Measurements from ENCODE around the gene GAPDH.

The GAPDH gene

DNA sequence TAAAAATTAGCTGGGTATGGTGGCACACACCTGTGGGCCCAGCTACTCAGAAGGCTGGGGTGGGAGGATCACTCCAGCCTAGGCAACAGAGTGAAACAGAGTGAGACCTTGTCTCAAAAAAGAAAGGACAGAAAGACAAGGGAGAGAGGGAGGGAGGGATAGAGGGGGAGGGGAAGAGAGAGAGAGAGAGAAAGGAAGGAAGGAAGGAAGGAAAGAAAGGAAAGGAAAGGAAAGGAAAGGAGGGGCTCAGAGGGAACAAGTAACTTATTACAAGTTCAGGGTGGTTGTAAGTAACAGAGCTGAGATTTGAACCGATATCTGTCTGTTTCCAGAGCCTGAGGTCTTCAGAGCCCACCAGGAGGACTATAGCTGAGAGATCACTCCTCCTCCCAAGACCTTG is 13.2 kb downstream of the GAPDH start:
- Mint-ChIP-seq H3K27ac (peak overlapping the region; percentile 86), H3K4me3 (no peak overlapping the region), H3K4me1 (peaks cover 27% of the 10 kb centered on the region), H3K36me3 (ENCODE audit: low read depth) (peaks cover 56% of the 10 kb centered on the region), H3K27me3 (ENCODE audit: low read depth, poor library complexity) (no peaks in the 10 kb centered on the region), H3K9me3 (no peaks in the 10 kb centered on the region)
- no peak for DNase-seq
- TF ChIP-seq CTCF (IDR thresholded peaks at IDR 0.05), result no peak

GRCh38 chr12:6547987-6548386 is 13.7 kb downstream of the GAPDH start:
- Mint-ChIP-seq H3K27ac (peak overlapping the region; percentile 86), H3K4me1 (peaks cover 29% of the 10 kb centered on the region), H3K9me3 (no peaks in the 10 kb centered on the region), H3K4me3 (peak overlapping the region; percentile 16), H3K36me3 (ENCODE audit: low read depth) (peaks cover 51% of the 10 kb centered on the region), H3K27me3 (ENCODE audit: low read depth, poor library complexity) (no peaks in the 10 kb centered on the region)
- no peak for TF ChIP-seq CTCF (IDR thresholded peaks at IDR 0.05)
- no peak for DNase-seq

GRCh38 chr12:6548556-6548955 is 14.2 kb downstream of the GAPDH start:
- no peak overlapping the region for H3K4me3 Mint-ChIP-seq
- DNase-seq, result no peak
- no peak overlapping the region for H3K27ac Mint-ChIP-seq
- no peaks in the 10 kb centered on the region for H3K27me3 Mint-ChIP-seq (ENCODE audit: low read depth, poor library complexity)
- H3K9me3 Mint-ChIP-seq, result no peaks in the 10 kb centered on the region
- H3K36me3 Mint-ChIP-seq (ENCODE audit: low read depth), result peaks cover 47% of the 10 kb centered on the region
- peaks cover 35% of the 10 kb centered on the region for H3K4me1 Mint-ChIP-seq
- no peak for TF ChIP-seq CTCF (IDR thresholded peaks at IDR 0.05)

DNA sequence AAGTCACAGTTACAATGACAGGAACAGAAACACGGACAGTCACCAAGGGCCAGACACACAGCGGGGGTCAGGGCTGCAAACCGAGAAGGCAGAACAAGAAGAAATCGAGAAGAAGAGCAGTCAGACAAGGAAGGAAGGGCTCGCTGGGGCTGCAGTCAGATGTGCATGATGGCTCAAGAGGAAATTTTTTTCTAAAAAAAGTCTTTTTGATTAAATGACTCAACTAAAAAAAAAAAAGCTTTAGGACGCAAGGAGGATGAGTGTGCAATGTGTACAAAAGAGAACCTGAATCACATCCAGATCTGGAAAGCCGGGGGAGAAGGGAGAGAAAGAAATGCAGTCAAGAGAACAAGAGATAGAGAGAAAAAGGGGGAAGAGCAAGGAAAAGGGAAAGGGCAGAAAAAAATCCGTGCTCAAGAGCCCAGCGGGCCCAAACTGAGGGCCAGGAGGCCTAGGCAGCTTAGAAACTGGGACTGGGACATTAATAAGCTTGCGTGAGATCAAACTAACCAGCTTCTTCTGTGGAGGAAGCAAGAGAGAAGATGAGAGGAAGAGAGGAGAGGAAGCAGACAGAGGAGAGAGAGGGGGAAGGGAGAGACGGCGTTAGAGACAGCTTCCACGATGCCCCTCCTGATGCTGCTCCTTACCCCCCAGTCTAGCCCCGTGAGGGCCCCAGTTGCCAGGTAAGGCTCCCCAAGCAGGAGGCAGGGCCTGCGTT is 14.8 kb downstream of the GAPDH start:
- Mint-ChIP-seq H3K27me3 (ENCODE audit: low read depth, poor library complexity) (no peaks in the 10 kb centered on the region), H3K4me1 (peaks cover 40% of the 10 kb centered on the region), H3K9me3 (no peaks in the 10 kb centered on the region), H3K27ac (peak overlapping the region; percentile 47), H3K36me3 (ENCODE audit: low read depth) (peaks cover 46% of the 10 kb centered on the region), H3K4me3 (no peak overlapping the region)
- TF ChIP-seq CTCF (IDR thresholded peaks at IDR 0.05), result no peak
- no peak for DNase-seq

GRCh38 chr12:6549684-6550151 is 15.4 kb downstream of the GAPDH start:
- no peak for DNase-seq
- no peak overlapping the region for H3K27ac Mint-ChIP-seq
- H3K9me3 Mint-ChIP-seq, result no peaks in the 10 kb centered on the region
- no peak for TF ChIP-seq CTCF (IDR thresholded peaks at IDR 0.05)
- peaks cover 46% of the 10 kb centered on the region for H3K4me1 Mint-ChIP-seq
- H3K4me3 Mint-ChIP-seq, result no peak overlapping the region
- H3K27me3 Mint-ChIP-seq (ENCODE audit: low read depth, poor library complexity), result no peaks in the 10 kb centered on the region
- H3K36me3 Mint-ChIP-seq (ENCODE audit: low read depth), result peaks cover 40% of the 10 kb centered on the region
